Spinal cord (tissue), 4 donors: ENCODE data around the gene AMELY. TPM values are rescaled to one million over a fixed set of nuclear protein-coding genes. Genes with fewer than 3 reads are reported as not detected.

Experiments
- polyA plus RNA-seq, 2 donors: library from polyadenylated mRNA; unstranded; fragments of 120-200 nt; gene quantifications; one replicate each; pipeline ENCODE4 v1.2.1, GENCODE V29; 2013; ENCODE audit not compliant: insufficient read length in 2 of 2
- total RNA-seq, 2 donors: library from RNA; depleted of rRNA in 1 of 2; stranded (reverse); fragments of 120-200 nt in 1 of 2; fragments of >200 nt in 1 of 2; gene quantifications; one replicate each; pipeline versions ENCODE4 v1.2.3 to v1.2.4, GENCODE V29; 2013 to 2014

The AMELY gene
- total and polyA plus RNA-seq, 4 donors: not detected

Other genes starting within 250 kb of the AMELY start
- gene TBL1Y, start 1.1 kb downstream of the AMELY start, total RNA-seq: not detected
- 1 to 10 TPM in 1 of 2 donors, under 1 TPM in 1; 0.38 to 1.2 TPM for gene TBL1Y, start 1.1 kb downstream of the AMELY start, polyA plus RNA-seq